Aorta (tissue), 5 donors: Measurements from ENCODE around the gene ZNF57. TPM values are rescaled to one million over a fixed set of nuclear protein-coding genes. Genes with fewer than 3 reads are reported as not detected.

Experiments used
- ATAC-seq: fragments of 200-7000 bp; cut with Tn5 transposase; one replicate; pipeline ENCODE4 v1.9.1; 2022; ENCODE audit warnings: moderate library complexity; ENCODE audit not compliant: low FRiP score
- DNase-seq, 2 donors: peaks; one replicate each; pipeline ENCODE4 v3.0.0-alpha.2; 2020
- H3K27ac ChIP-seq, 2 donors: one replicate each; pipeline ENCODE4 v1.5.1; 2013; ENCODE audit warnings: low read length in 2 of 2, mild to moderate bottlenecking in 2 of 2, moderate library complexity in 2 of 2, control low read depth in 1 of 2, inconsistent platforms in 1 of 2, low read depth in 1 of 2
- H3K27me3 ChIP-seq, 2 donors: one replicate each; pipeline ENCODE4 v1.6.1; 2013; ENCODE audit warnings: control low read depth in 1 of 2, low read length in 1 of 2, mild to moderate bottlenecking in 1 of 2, moderate library complexity in 1 of 2; ENCODE audit not compliant: insufficient read depth in 2 of 2, control insufficient read depth in 1 of 2
- H3K36me3 ChIP-seq, 2 donors: one replicate each; pipeline ENCODE4 v1.6.1; 2013; ENCODE audit warnings: control low read depth in 1 of 2, low read length in 1 of 2, mild to moderate bottlenecking in 1 of 2; ENCODE audit not compliant: insufficient read depth in 2 of 2, control insufficient read depth in 1 of 2
- H3K4me1 ChIP-seq, 2 donors: one replicate each; pipeline ENCODE4 v1.6.1; 2013; ENCODE audit warnings: low read length in 2 of 2, control low read depth in 1 of 2, mild to moderate bottlenecking in 1 of 2, moderate library complexity in 1 of 2; ENCODE audit not compliant: insufficient read depth in 2 of 2, control insufficient read depth in 1 of 2
- H3K4me3 ChIP-seq, 2 donors: one replicate each; pipeline ENCODE4 v1.5.1; 2013; ENCODE audit warnings: low read length in 2 of 2, control low read depth in 1 of 2, mild to moderate bottlenecking in 1 of 2
- H3K9me3 ChIP-seq: one replicate; pipeline ENCODE4 v1.6.1; 2013; ENCODE audit warnings: mild to moderate bottlenecking, low read length; ENCODE audit not compliant: control insufficient read depth
- WGBS, 2 donors: extraction: QIAGEN DNeasy Blood & Tissue Kit; methylation state at CpG; one replicate each; pipeline ENCODE4 v1.1.7; 2013; 5-methylcytosine and 5-hydroxymethylcytosine counted together
- intact Hi-C, 2 donors: fragments of 100-400 bp; cut with DNase I; formaldehyde crosslinking; loops; one replicate each; pipeline versions ENCODE4 v1.14.2 to v1.15.0; 2022
- polyA plus RNA-seq, 2 donors: library from polyadenylated mRNA; stranded (reverse); fragments of 200-250 nt; gene quantifications; one replicate each; pipeline ENCODE4 v1.2.3, GENCODE V29; 2013
- total RNA-seq, 2 donors: library from RNA; stranded (reverse); fragmentation: NEBNext Ultra II Directional; extraction: Animal tissue kit (Norgen Biotek cat#: 25700); gene quantifications; one replicate each; pipeline ENCODE4 v1.2.1, GENCODE V29; 2021
- donor health status: healthy with polysubstance abuse.
- donor health status: Bipolar disorder and iron deficiency.
- donor health status: DM: no; HTN: no; CAD: no.
- donor health status: DM: no; HTN: no; CAD: no.
- donor health status: DM: yes; HTN: yes; CAD: no.

ZNF57 gene
- total and polyA plus RNA-seq, 4 donors = 2.5 to 4.1 (median 3.0) TPM

- intact Hi-C loops = no loop called here
- no peaks in the 10 kb centered on the region for H3K36me3 ChIP-seq
- H3K27ac ChIP-seq = no peak overlapping the region
- ATAC-seq (no peak), DNase-seq (no peak)
- H3K9me3 ChIP-seq = no peaks in the 10 kb centered on the region
- no peaks in the 10 kb centered on the region for H3K27me3 ChIP-seq
- WGBS, 2 donors = 87 to 88% methylated on average over 14 of the region's 14 CpGs
- no peak overlapping the region for H3K4me3 ChIP-seq
- no peaks in the 10 kb centered on the region for H3K4me1 ChIP-seq
These were observed 42.4 kb downstream of the ZNF57 start for GRCh38 chr19:2942928-2943640.

GRCh38 chr19:2944403-2944774 is 43.7 kb downstream of the ZNF57 start:
- WGBS, 2 donors = 2 to 3% methylated on average over 22 to 23 of the region's 23 CpGs
- Histone ChIP-seq H3K27me3 (no peaks in the 10 kb centered on the region), H3K4me3 (peak overlapping the region; percentile 65), H3K9me3 (no peaks in the 10 kb centered on the region), H3K36me3 (no peaks in the 10 kb centered on the region), H3K4me1 (no peaks in the 10 kb centered on the region), H3K27ac (no peak overlapping the region)
- ATAC-seq (no peak), DNase-seq (no peak)
- intact Hi-C loops = no loop called here

GRCh38 chr19:2944775-2945574 is 44.2 kb downstream of the ZNF57 start, which contains the start of gene ZNF77:
Gene ZNF77 (minus strand): TSS chr19:2944971. CDS start chr19:2944840, 131 bp downstream.
- Histone ChIP-seq H3K4me3 (peak within 1 kb of the TSS; percentile 65), H3K9me3 (no peaks in the 10 kb centered on the region), H3K27me3 (no peaks in the 10 kb centered on the region), H3K36me3 (no peaks in the 10 kb centered on the region), H3K4me1 (no peaks in the 10 kb centered on the region), H3K27ac (peak within 1 kb of the TSS in 1 of 2 donors; percentile 64)
- peak; percentile 99 for ATAC-seq
- WGBS, 2 donors = 1% methylated on average over 73 to 74 of the region's 74 CpGs
- DNase-seq = peak; percentile 99
- intact Hi-C loops = no loop called here

GRCh38 chr19:2945575-2946184 is 45.0 kb downstream of the ZNF57 start:
- DNase-seq (no peak), ATAC-seq (no peak)
- no peaks in the 10 kb centered on the region for H3K36me3 ChIP-seq
- no peaks in the 10 kb centered on the region for H3K27me3 ChIP-seq
- peak overlapping the region; percentile 31 to 61 for H3K4me3 ChIP-seq
- intact Hi-C loops = no loop called here
- WGBS, 2 donors = 39 to 46% methylated on average over 17 of the region's 17 CpGs
- no peaks in the 10 kb centered on the region for H3K4me1 ChIP-seq
- H3K9me3 ChIP-seq = no peaks in the 10 kb centered on the region
- H3K27ac ChIP-seq = no peak overlapping the region

GRCh38 chr19:2949939-2950285 is 49.2 kb downstream of the ZNF57 start:
- Histone ChIP-seq H3K9me3 (no peaks in the 10 kb centered on the region), H3K4me1 (no peaks in the 10 kb centered on the region), H3K4me3 (peak overlapping the region; percentile 52 to 59), H3K27me3 (no peaks in the 10 kb centered on the region), H3K36me3 (no peaks in the 10 kb centered on the region), H3K27ac (peak overlapping the region; percentile 25 to 64)
- DNase-seq (no peak), ATAC-seq (no peak)
- 0% methylated on average over 11 of the region's 11 CpGs for WGBS, 2 donors
- intact Hi-C loops = loop anchor here in 1 of 2 donors (1.0 to 5.0 kb wide), 3 partner anchors 50 to 212 kb away; partner anchors contain the start of genes TLE5 and ZNF57

GRCh38 chr19:2950286-2951124 is 49.8 kb downstream of the ZNF57 start:
- ATAC-seq (peak; percentile 98), DNase-seq (peak; percentile 100)
- no peaks in the 10 kb centered on the region for H3K9me3 ChIP-seq
- H3K27ac ChIP-seq = peak overlapping the region; percentile 25 to 64
- 0% methylated on average over 53 of the region's 53 CpGs for WGBS, 2 donors
- no peaks in the 10 kb centered on the region for H3K36me3 ChIP-seq
- intact Hi-C loops = loop anchor here in 1 of 2 donors (1.0 to 5.0 kb wide), 3 partner anchors 50 to 212 kb away; partner anchors contain the start of genes TLE5 and ZNF57
- no peaks in the 10 kb centered on the region for H3K27me3 ChIP-seq
- peak overlapping the region; percentile 52 to 59 for H3K4me3 ChIP-seq
- no peaks in the 10 kb centered on the region for H3K4me1 ChIP-seq

- intact Hi-C loops = loop anchor here in 1 of 2 donors (5.0 kb wide), 2 partner anchors 109 to 209 kb away; partner anchors contain the start of gene TLE5
- Histone ChIP-seq H3K4me3 (no peak overlapping the region), H3K27ac (no peak overlapping the region), H3K36me3 (no peaks in the 10 kb centered on the region), H3K4me1 (no peaks in the 10 kb centered on the region), H3K9me3 (no peaks in the 10 kb centered on the region), H3K27me3 (no peaks in the 10 kb centered on the region)
- no peak for DNase-seq
- 36 to 43% methylated on average over 9 of the region's 9 CpGs for WGBS, 2 donors
- ATAC-seq = no peak
These were observed 52.3 kb downstream of the ZNF57 start for GRCh38 chr19:2952953-2953481.

GRCh38 chr19:2957160-2957559 is 56.4 kb downstream of the ZNF57 start:
- Histone ChIP-seq H3K4me1 (no peaks in the 10 kb centered on the region), H3K9me3 (no peaks in the 10 kb centered on the region), H3K4me3 (no peak overlapping the region), H3K36me3 (no peaks in the 10 kb centered on the region), H3K27ac (no peak overlapping the region), H3K27me3 (no peaks in the 10 kb centered on the region)
- ATAC-seq (no peak), DNase-seq (no peak)
- intact Hi-C loops = loop anchor here in 1 of 2 donors (5.0 kb wide), 1 partner anchor 205 kb away; no protein-coding TSS in a partner anchor
- 80 to 86% methylated on average over 5 of the region's 5 CpGs for WGBS, 2 donors
